Lower lobe of right lung (tissue), 2 donors: ENCODE data around the gene DNAH9. TPM values are rescaled to one million over a fixed set of nuclear protein-coding genes. Genes with fewer than 3 reads are reported as not detected.

Experiments used
- ATAC-seq, 2 donors: fragments of 200-7000 bp; cut with Tn5 transposase; one replicate each; pipeline ENCODE4 v1.9.1; 2020 to 2022; ENCODE audit warnings: mild to moderate bottlenecking in 2 of 2, moderate library complexity in 2 of 2
- DNase-seq: peaks from one replicate; pipeline ENCODE4 v3.0.0-alpha.2; 2020
- H3K27ac ChIP-seq: fragments of 200-600 bp; one replicate; pipeline ENCODE4 v1.8.0; 2022
- H3K27me3 ChIP-seq: fragments of 200-600 bp; one replicate; pipeline ENCODE4 v1.8.0; 2022; ENCODE audit warnings: low read depth
- H3K36me3 ChIP-seq: fragments of 200-600 bp; one replicate; pipeline ENCODE4 v1.8.0; 2022; ENCODE audit warnings: mild to moderate bottlenecking
- H3K4me1 ChIP-seq: fragments of 200-600 bp; one replicate; pipeline ENCODE4 v1.8.0; 2022
- H3K4me3 ChIP-seq: fragments of 200-600 bp; one replicate; pipeline ENCODE4 v1.8.0; 2022; ENCODE audit warnings: mild to moderate bottlenecking
- H3K9me3 ChIP-seq: fragments of 200-600 bp; one replicate; pipeline ENCODE4 v1.8.0; 2022
- CTCF ChIP-seq: fragments of 200-600 bp; IDR thresholded peaks from one replicate; pipeline ENCODE4 v1.8.0; 2022; ENCODE audit warnings: antibody characterized with exemption, mild to moderate bottlenecking
- intact Hi-C: fragments of 100-400 bp; cut with DNase I; formaldehyde crosslinking; loops from one replicate; pipeline ENCODE4 v1.11.0; 2022
- total RNA-seq: library from RNA; stranded (reverse); fragmentation: NEBNext Ultra II Directional; extraction: Animal tissue kit (Norgen Biotek cat#: 25700); gene quantifications from one replicate; pipeline ENCODE4 v1.2.1, GENCODE V29; 2021
- donor health status: DM: no; HTN: yes; CAD: no; lungs with severe emphysema.

The DNAH9 gene
- total RNA-seq, 1 donor from 2014 or later, result 22.3 TPM

GRCh38 chr17:11772031-11772430 is 173.8 kb downstream of the DNAH9 start:
- intact Hi-C loops, result no loop called here
- Histone ChIP-seq H3K36me3 (no peaks in the 10 kb centered on the region), H3K9me3 (no peaks in the 10 kb centered on the region), H3K27ac (no peak overlapping the region), H3K4me1 (no peaks in the 10 kb centered on the region), H3K27me3 (no peaks in the 10 kb centered on the region), H3K4me3 (no peak overlapping the region)
- no peak for TF ChIP-seq CTCF
- DNase-seq (no peak), ATAC-seq (no peak)

- Histone ChIP-seq H3K4me3 (no peak overlapping the region), H3K9me3 (no peaks in the 10 kb centered on the region), H3K27ac (no peak overlapping the region), H3K27me3 (no peaks in the 10 kb centered on the region), H3K36me3 (no peaks in the 10 kb centered on the region), H3K4me1 (no peaks in the 10 kb centered on the region)
- no peak for TF ChIP-seq CTCF
- DNase-seq (no peak), ATAC-seq (no peak)
- intact Hi-C loops, result no loop called here
Measured at GRCh38 chr17:11779892-11780291, 181.6 kb downstream of the DNAH9 start.

- Histone ChIP-seq H3K4me1 (no peaks in the 10 kb centered on the region), H3K4me3 (no peak overlapping the region), H3K9me3 (no peaks in the 10 kb centered on the region), H3K27me3 (no peaks in the 10 kb centered on the region), H3K36me3 (no peaks in the 10 kb centered on the region), H3K27ac (no peak overlapping the region)
- no peak for DNase-seq
- TF ChIP-seq CTCF, result no peak
- intact Hi-C loops, result no loop called here
- ATAC-seq, result no peak
Measured at GRCh38 chr17:11780621-11781020, 182.4 kb downstream of the DNAH9 start.

- Histone ChIP-seq H3K9me3 (no peaks in the 10 kb centered on the region), H3K27ac (no peak overlapping the region), H3K27me3 (no peaks in the 10 kb centered on the region), H3K4me1 (no peaks in the 10 kb centered on the region), H3K4me3 (no peak overlapping the region), H3K36me3 (no peaks in the 10 kb centered on the region)
- no peak for TF ChIP-seq CTCF
- ATAC-seq (no peak), DNase-seq (no peak)
- intact Hi-C loops, result no loop called here
Measured at GRCh38 chr17:11786711-11787438, 188.6 kb downstream of the DNAH9 start.

- Histone ChIP-seq H3K36me3 (no peaks in the 10 kb centered on the region), H3K9me3 (no peaks in the 10 kb centered on the region), H3K4me1 (no peaks in the 10 kb centered on the region), H3K4me3 (no peak overlapping the region), H3K27me3 (no peaks in the 10 kb centered on the region), H3K27ac (no peak overlapping the region)
- no peak for TF ChIP-seq CTCF
- intact Hi-C loops, result no loop called here
- ATAC-seq, result no peak
- no peak for DNase-seq
Measured at GRCh38 chr17:11795906-11796305, 197.6 kb downstream of the DNAH9 start.
